ENCODE measurements around the gene TBC1D5. TPM values are rescaled to one million over a fixed set of nuclear protein-coding genes. Genes with fewer than 3 reads are reported as not detected.
A peak's percentile ranks its signal among the peaks of the same experiment; 100 is the strongest.

TBC1D5 gene
- total and polyA plus RNA-seq, 2 of the 8 experiments (the other 6 are each of a cell fraction or from before 2014, with no cell fraction given), result 11.0 to 22.9 TPM

DNA sequence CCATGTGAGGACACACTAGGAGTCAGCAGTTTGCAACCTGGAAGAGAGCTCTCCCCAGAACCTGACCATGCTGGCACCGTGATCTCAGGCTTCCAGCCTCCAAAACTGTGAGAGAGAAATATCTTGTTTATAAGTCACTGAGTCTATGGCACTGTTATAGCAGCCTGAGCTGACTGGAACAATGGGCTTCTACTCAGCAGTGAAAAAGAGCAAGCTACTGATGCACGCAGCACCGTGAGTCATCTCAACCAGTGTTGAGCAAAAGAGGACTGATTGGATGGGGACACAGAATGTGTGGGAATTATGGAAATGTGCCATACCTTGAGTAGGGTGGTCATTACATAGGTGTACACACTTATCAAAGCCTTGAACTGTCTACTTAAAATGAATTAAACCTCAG is 627.2 kb downstream of the TBC1D5 start:
- no peak overlapping the region for H2AFZ ChIP-seq (ENCODE audit: low read length)
- no peak overlapping the region for H2BK12ac ChIP-seq (ENCODE audit: low read depth, low read length)
- no peaks in the 10 kb centered on the region for H3K79me1 ChIP-seq (ENCODE audit: low read depth, low read length)
- no peak overlapping the region for H3K4me2 ChIP-seq (ENCODE audit: insufficient read depth in 1 of 2, low read depth in 2 of 2, low read length in 2 of 2)
- no peak overlapping the region for H3K9ac ChIP-seq (replicated peaks in 1 of 4; ENCODE audit: extremely low read depth in 1 of 4, low read depth in 3 of 4, low read length in 3 of 4)
- DNase-seq (ENCODE audit: low read depth in 1 of 2, low spot score in 2 of 2) (peak in 1 of 2 experiments; percentile 26), FAIRE-seq (no peak)
- no peak overlapping the region for H4K91ac ChIP-seq (replicated peaks; ENCODE audit: insufficient read length, low read length)
- H3K36me3 ChIP-seq (ENCODE audit: control insufficient read depth in 2 of 4, insufficient read depth in 4 of 4, low read length in 3 of 4), result no peaks in the 10 kb centered on the region
- no peak overlapping the region for H3K56ac ChIP-seq (replicated peaks; ENCODE audit: insufficient read length, low read depth, low read length)
- H4K5ac ChIP-seq (ENCODE audit: insufficient read length, low read depth, low read length), result no peak overlapping the region
- no peak overlapping the region for H2BK20ac ChIP-seq (ENCODE audit: low read length)
- H2BK120ac ChIP-seq (replicated peaks; ENCODE audit: low read depth, low read length), result no peak overlapping the region
- H3K27me3 ChIP-seq (replicated peaks in 1 of 4; ENCODE audit: control insufficient read depth in 3 of 4, extremely low read depth in 1 of 4, insufficient read depth in 3 of 4, low read length in 3 of 4), result no peaks in the 10 kb centered on the region
- no peaks in the 10 kb centered on the region for H3K23me2 ChIP-seq (ENCODE audit: low read depth, low read length)
- no peaks in the 10 kb centered on the region for H3K4me1 ChIP-seq (replicated peaks in 1 of 4; ENCODE audit: control insufficient read depth in 3 of 4, insufficient read depth in 4 of 4, low read length in 3 of 4)
- H3K23ac ChIP-seq (ENCODE audit: insufficient read length), result no peak overlapping the region
- no peak overlapping the region for H3K4ac ChIP-seq (replicated peaks; ENCODE audit: insufficient read length, low read depth, low read length)
- H2BK5ac ChIP-seq (ENCODE audit: low read depth, low read length), result no peak overlapping the region
- TF ChIP-seq POLR2A (IDR thresholded peaks at IDR 0.05; ENCODE audit: control extremely low read depth in 1 of 2, low read depth in 2 of 2, low read length in 2 of 2) (no peak), TEAD4 (IDR thresholded peaks at IDR 0.05; ENCODE audit: low read depth, low read length) (no peak), SP1 (IDR thresholded peaks at IDR 0.05; ENCODE audit: low read depth, low read length) (no peak), TCF12 (IDR thresholded peaks at IDR 0.05; ENCODE audit: low read depth, low read length) (no peak), CEBPB (IDR thresholded peaks at IDR 0.05; ENCODE audit: low read depth, low read length) (no peak), CREB1 (IDR thresholded peaks at IDR 0.05) (no peak), CHD2 (IDR thresholded peaks at IDR 0.05; ENCODE audit: low read length) (no peak), TBP (IDR thresholded peaks at IDR 0.05; ENCODE audit: low read depth, low read length) (no peak), CTBP2 (IDR thresholded peaks at IDR 0.05; ENCODE audit: borderline replicate concordance, insufficient read depth, insufficient read length, low read length) (no peak), SIN3A (conservative IDR thresholded peaks at IDR 0.05 in 1 of 2, IDR thresholded peaks at IDR 0.05 in 1 of 2; ENCODE audit: low read depth in 1 of 2, low read length in 2 of 2) (no peak), GTF2F1 (IDR thresholded peaks at IDR 0.05; ENCODE audit: borderline replicate concordance, low read depth, low read length) (no peak), TAF7 (optimal IDR thresholded peaks at IDR 0.05; ENCODE audit: borderline replicate concordance, low read depth, low read length) (no peak), MAFK (IDR thresholded peaks at IDR 0.05; ENCODE audit: low read depth, low read length) (no peak)
- TF ChIP-seq, protein P1, sequence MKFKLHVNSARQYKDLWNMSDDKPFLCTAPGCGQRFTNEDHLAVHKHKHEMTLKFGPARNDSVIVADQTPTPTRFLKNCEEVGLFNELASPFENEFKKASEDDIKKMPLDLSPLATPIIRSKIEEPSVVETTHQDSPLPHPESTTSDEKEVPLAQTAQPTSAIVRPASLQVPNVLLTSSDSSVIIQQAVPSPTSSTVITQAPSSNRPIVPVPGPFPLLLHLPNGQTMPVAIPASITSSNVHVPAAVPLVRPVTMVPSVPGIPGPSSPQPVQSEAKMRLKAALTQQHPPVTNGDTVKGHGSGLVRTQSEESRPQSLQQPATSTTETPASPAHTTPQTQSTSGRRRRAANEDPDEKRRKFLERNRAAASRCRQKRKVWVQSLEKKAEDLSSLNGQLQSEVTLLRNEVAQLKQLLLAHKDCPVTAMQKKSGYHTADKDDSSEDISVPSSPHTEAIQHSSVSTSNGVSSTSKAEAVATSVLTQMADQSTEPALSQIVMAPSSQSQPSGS (IDR thresholded peaks at IDR 0.05; ENCODE audit: low read length), result no peak
- no peaks in the 10 kb centered on the region for H3K9me3 ChIP-seq (ENCODE audit: insufficient read depth in 2 of 2, low read depth in 1 of 2, low read length in 1 of 2)
- no peak overlapping the region for H2BK15ac ChIP-seq (ENCODE audit: low read length)
- POLR2A ChIA-PET (ENCODE audit: partially characterized antibody), result no interaction called here
- WGBS, 2 experiments (ENCODE audit: extremely low coverage in 1 of 2, insufficient coverage in 1 of 2, insufficient read length in 1 of 2, insufficient replicate concordance in 2 of 2, low coverage in 1 of 2, low lambda C conversion rate in 2 of 2, missing lambda C conversion rate in 1 of 2), result 92% methylated on average over 3 of the region's 3 CpGs; no CpG with 5 or more reads in 1 of the 2 experiments
- no peak overlapping the region for H3K27ac ChIP-seq (ENCODE audit: low read depth, low read length)
- no peaks in the 10 kb centered on the region for H3K79me2 ChIP-seq (ENCODE audit: control insufficient read depth in 1 of 2, insufficient read depth in 2 of 2, low read length in 2 of 2)
- H3K4me3 ChIP-seq (ENCODE audit: extremely low read depth in 1 of 4, insufficient read depth in 2 of 4, low read depth in 3 of 4, low read length in 4 of 4), result no peak overlapping the region
- no peak overlapping the region for H3K14ac ChIP-seq (ENCODE audit: insufficient read length)
- H4K8ac ChIP-seq (ENCODE audit: extremely low read depth, insufficient read depth, low read length), result no peak overlapping the region
- no peak overlapping the region for H3K18ac ChIP-seq (ENCODE audit: extremely low read depth, low read length)
- H2AK5ac ChIP-seq (ENCODE audit: low read depth, low read length), result no peak overlapping the region
- CTCF ChIA-PET (ENCODE audit: partially characterized antibody), result interaction anchor here (0.6 kb wide), 1 partner anchor 23 kb away, joined by 3 read pairs; no protein-coding TSS in a partner anchor
- H4K20me1 ChIP-seq (replicated peaks in 1 of 2; ENCODE audit: control insufficient read depth in 1 of 2, insufficient read depth in 2 of 2, low read length in 2 of 2), result no peaks in the 10 kb centered on the region
